Breast epithelium (tissue), 4 donors: ENCODE data around the gene CADPS2. TPM values are rescaled to one million over a fixed set of nuclear protein-coding genes. Genes with fewer than 3 reads are reported as not detected.

Source experiments
- DNase-seq, 2 donors: peaks; one replicate each; pipeline ENCODE4 v3.0.0-alpha.2; 2019; ENCODE audit warnings: low spot score in 2 of 2
- H3K27ac ChIP-seq, 2 donors: fragments of 200-600 bp; sonication (generic) in 1 of 2; one replicate each; pipeline ENCODE4 v1.5.1; 2016 to 2019; ENCODE audit warnings: mild to moderate bottlenecking in 1 of 2
- H3K27me3 ChIP-seq, 2 donors: fragments of 200-600 bp; sonication (generic) in 1 of 2; one replicate each; pipeline versions ENCODE4 v1.5.1 to v1.6.0; 2017 to 2019; ENCODE audit warnings: control low read depth in 1 of 2, mild to moderate bottlenecking in 1 of 2
- H3K36me3 ChIP-seq: fragments of 200-600 bp; one replicate; pipeline ENCODE4 v1.5.1; 2019
- H3K4me1 ChIP-seq, 2 donors: fragments of 200-600 bp; sonication (generic); one replicate each; pipeline ENCODE4 v1.5.1; 2016 to 2019; ENCODE audit warnings: control low read depth in 1 of 2
- H3K4me3 ChIP-seq, 3 donors: fragments of 200-600 bp; sonication (generic); 1 replicate in 2 of 3; 2 replicates in 1 of 3; pipeline ENCODE4 v1.5.1; 2016 to 2019; ENCODE audit warnings: mild to moderate bottlenecking in 3 of 3, moderate library complexity in 2 of 3
- H3K9me3 ChIP-seq, 2 donors: fragments of 200-600 bp; sonication (generic) in 1 of 2; one replicate each; pipeline ENCODE4 v1.5.1; 2016 to 2019; ENCODE audit warnings: control low read depth in 1 of 2
- CTCF ChIP-seq, 3 donors: fragments of 450-650 bp; IDR thresholded peaks; one replicate each; pipeline ENCODE4 v1.5.1; 2016 to 2017; ENCODE audit warnings: antibody characterized with exemption in 3 of 3, mild to moderate bottlenecking in 3 of 3, moderate library complexity in 3 of 3
- POLR2A ChIP-seq: fragments of 450-650 bp; IDR thresholded peaks from one replicate; pipeline ENCODE4 v1.6.1; 2016; ENCODE audit warnings: antibody characterized with exemption, mild to moderate bottlenecking, moderate library complexity
- POLR2AphosphoS5 ChIP-seq, 3 donors: sonication (generic); formaldehyde crosslinking; IDR thresholded peaks; one replicate each; pipeline ENCODE4 v1.6.1; 2017; ENCODE audit warnings: antibody characterized with exemption in 3 of 3
- intact Hi-C: fragments of 100-400 bp; cut with DNase I; formaldehyde crosslinking; loops from one replicate; pipeline ENCODE4 v1.15.1; 2023; ENCODE audit warnings: low total_unique reads
- total RNA-seq, 3 donors: library from RNA; depleted of rRNA; stranded (reverse); fragments of >200 nt; gene quantifications; one replicate each; pipeline ENCODE4 v1.1.0, GENCODE V29; 2016

CADPS2 gene
- total RNA-seq, 3 donors from 2014 or later, result 12.3 to 67.5 (median 66.5) TPM

DNA sequence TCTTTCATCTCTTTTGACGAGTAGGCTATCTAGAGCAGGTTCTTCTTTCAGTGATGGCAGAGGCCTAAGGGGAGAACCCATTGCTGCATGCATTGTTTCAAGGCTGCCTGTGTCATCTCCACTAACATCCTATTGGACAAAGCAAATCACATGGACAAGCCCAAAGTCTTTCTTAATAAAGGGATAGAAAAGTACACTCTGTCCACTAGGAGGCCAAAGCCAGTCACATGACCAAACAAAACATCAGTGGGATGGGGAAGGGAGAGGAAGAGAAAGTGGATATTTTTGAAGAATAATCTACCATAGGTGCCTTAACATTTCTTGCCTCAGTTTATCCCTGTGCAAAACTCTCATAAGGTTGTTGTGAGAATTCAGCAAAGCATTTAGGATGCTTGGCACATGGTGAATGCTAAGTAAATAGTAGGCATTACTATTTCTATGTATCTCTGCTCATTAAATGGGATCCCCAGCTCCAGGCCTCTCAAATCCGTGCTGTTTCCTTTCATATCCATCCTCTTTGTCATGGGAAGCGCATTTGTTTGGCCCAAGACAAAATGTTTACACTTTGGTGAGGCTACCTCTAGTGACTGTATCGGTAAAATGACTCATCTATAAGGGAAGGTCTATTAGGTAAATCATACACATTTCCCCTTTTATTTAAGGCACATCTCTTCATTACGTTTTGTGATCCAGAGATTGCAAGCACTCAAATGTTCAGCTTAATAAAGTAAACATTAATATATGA, 16.7 kb upstream of the CADPS2 start:
- Histone ChIP-seq H3K9me3 (no peaks in the 10 kb centered on the region), H3K4me3 (no peak overlapping the region), H3K27me3 (no peaks in the 10 kb centered on the region), H3K36me3 (no peaks in the 10 kb centered on the region), H3K27ac (no peak overlapping the region), H3K4me1 (no peaks in the 10 kb centered on the region)
- intact Hi-C loops, result no loop called here
- DNase-seq, result no peak
- TF ChIP-seq CTCF (IDR thresholded peaks at IDR 0.05), result peak in 1 of 3 donors; percentile 10
- no peak for TF ChIP-seq POLR2A

- no peaks in the 10 kb centered on the region for H3K27me3 ChIP-seq
- DNase-seq, result no peak
- no peak for TF ChIP-seq POLR2AphosphoS5 (IDR thresholded peaks at IDR 0.05)
- no peak for TF ChIP-seq POLR2A
- no peak for TF ChIP-seq CTCF (IDR thresholded peaks at IDR 0.05)
Observed at GRCh38 chr7:122901250-122901649, 15.0 kb upstream of the CADPS2 start.

DNA sequence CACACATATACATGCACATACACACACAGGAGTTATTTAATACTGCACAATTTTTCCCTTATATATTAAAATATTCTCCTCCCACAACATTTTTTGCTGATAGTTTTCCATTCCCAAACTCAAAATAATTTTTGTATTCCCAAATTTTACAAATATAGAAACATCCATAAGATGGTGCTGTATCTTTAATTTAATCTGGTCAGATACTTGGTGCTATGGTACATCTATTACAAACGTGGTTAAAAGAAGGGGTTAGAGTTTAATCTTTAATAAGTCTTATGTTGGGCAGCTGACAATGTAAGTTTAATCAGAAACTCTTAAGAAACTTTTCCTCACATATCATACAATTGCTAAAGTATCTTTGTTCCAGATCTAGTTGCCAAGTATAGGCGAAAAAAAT, 10.2 kb upstream of the CADPS2 start:
- intact Hi-C loops, result loop anchor here (5.0 kb wide), 1 partner anchor 251 kb away; no protein-coding TSS in a partner anchor
- Histone ChIP-seq H3K27ac (no peak overlapping the region), H3K27me3 (no peaks in the 10 kb centered on the region), H3K36me3 (no peaks in the 10 kb centered on the region), H3K4me1 (no peaks in the 10 kb centered on the region), H3K9me3 (no peaks in the 10 kb centered on the region), H3K4me3 (no peak overlapping the region)
- TF ChIP-seq POLR2A (no peak), POLR2AphosphoS5 (IDR thresholded peaks at IDR 0.05) (no peak), CTCF (IDR thresholded peaks at IDR 0.05) (no peak)
- DNase-seq, result no peak

More at GRCh38 chr7:122901250-122901649, 15.0 kb upstream of the CADPS2 start:
- H3K27ac ChIP-seq, result no peak overlapping the region
- no peak overlapping the region for H3K4me3 ChIP-seq
- H3K36me3 ChIP-seq, result no peaks in the 10 kb centered on the region
- H3K4me1 ChIP-seq, result no peaks in the 10 kb centered on the region
- intact Hi-C loops, result no loop called here
- no peaks in the 10 kb centered on the region for H3K9me3 ChIP-seq

DNA sequence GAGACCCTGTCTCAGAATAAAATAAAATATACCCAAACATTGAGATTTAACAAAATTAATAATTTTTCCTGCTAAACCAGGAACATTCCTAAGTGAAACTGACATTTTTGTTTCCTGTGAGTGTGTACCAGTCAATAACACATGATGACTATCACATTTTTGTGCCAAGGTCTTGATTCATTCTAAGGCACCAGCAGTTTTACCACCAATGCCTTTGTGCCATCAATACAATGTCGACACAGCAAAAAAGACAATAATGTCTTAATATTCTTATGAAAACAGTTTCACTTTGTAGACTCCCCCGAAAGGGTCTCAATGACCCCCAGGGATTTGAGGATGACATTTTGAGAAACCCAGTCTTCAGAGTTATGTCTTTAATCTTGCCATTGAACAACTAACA, 7.2 kb upstream of the CADPS2 start:
- H3K36me3 ChIP-seq, result no peaks in the 10 kb centered on the region
- H3K27ac ChIP-seq, result no peak overlapping the region
- no peaks in the 10 kb centered on the region for H3K9me3 ChIP-seq
- TF ChIP-seq POLR2A, result no peak
- TF ChIP-seq CTCF (IDR thresholded peaks at IDR 0.05), result no peak
- TF ChIP-seq POLR2AphosphoS5 (IDR thresholded peaks at IDR 0.05), result no peak
- H3K4me3 ChIP-seq, result no peak overlapping the region
- no peak for DNase-seq
- no peaks in the 10 kb centered on the region for H3K4me1 ChIP-seq
- intact Hi-C loops, result no loop called here
- no peaks in the 10 kb centered on the region for H3K27me3 ChIP-seq

- no peaks in the 10 kb centered on the region for H3K4me1 ChIP-seq
- H3K27me3 ChIP-seq, result no peaks in the 10 kb centered on the region
- H3K4me3 ChIP-seq, result no peak overlapping the region
- H3K27ac ChIP-seq, result no peak overlapping the region
- intact Hi-C loops, result no loop called here
- H3K9me3 ChIP-seq, result no peaks in the 10 kb centered on the region
- no peaks in the 10 kb centered on the region for H3K36me3 ChIP-seq
- DNase-seq, result no peak
- no peak for TF ChIP-seq POLR2AphosphoS5 (IDR thresholded peaks at IDR 0.05)
- no peak for TF ChIP-seq POLR2A
- no peak for TF ChIP-seq CTCF (IDR thresholded peaks at IDR 0.05)
Observed at GRCh38 chr7:122889116-122889515, 2.9 kb upstream of the CADPS2 start.
